ENCODE measurements around the gene HUNK. TPM values are rescaled to one million over a fixed set of nuclear protein-coding genes. Genes with fewer than 3 reads are reported as not detected.
A peak's percentile ranks its signal among the peaks of the same experiment; 100 is the strongest.

The HUNK gene
- total RNA-seq, 4 donors from 2014 or later, result 1.6 to 7.0 (median 3.4) TPM

- no peaks in the 10 kb centered on the region for H3K27me3 ChIP-seq
- H3K36me3 ChIP-seq, result no peaks in the 10 kb centered on the region
- H3K4me3 ChIP-seq, result no peak overlapping the region
- no peaks in the 10 kb centered on the region for H3K4me1 ChIP-seq
- H3K9me3 ChIP-seq, result no peaks in the 10 kb centered on the region
- H3K27ac ChIP-seq, result no peak overlapping the region
- no peak for DNase-seq
- TF ChIP-seq CTCF (IDR thresholded peaks at IDR 0.05) (no peak), POLR2A (IDR thresholded peaks at IDR 0.05) (no peak)
Observed at GRCh38 chr21:31885146-31885545, 12.3 kb downstream of the HUNK start.

GRCh38 chr21:31886915-31887314, 14.1 kb downstream of the HUNK start:
- no peak for DNase-seq
- no peaks in the 10 kb centered on the region for H3K9me3 ChIP-seq
- H3K4me1 ChIP-seq, result no peaks in the 10 kb centered on the region
- H3K4me3 ChIP-seq, result no peak overlapping the region
- no peak for TF ChIP-seq CTCF (IDR thresholded peaks at IDR 0.05)
- TF ChIP-seq POLR2A (IDR thresholded peaks at IDR 0.05), result no peak
- H3K36me3 ChIP-seq, result no peaks in the 10 kb centered on the region
- H3K27ac ChIP-seq, result no peak overlapping the region
- H3K27me3 ChIP-seq, result no peaks in the 10 kb centered on the region

GRCh38 chr21:31887391-31887841, 14.6 kb downstream of the HUNK start:
- H3K4me1 ChIP-seq, result no peaks in the 10 kb centered on the region
- no peak for TF ChIP-seq POLR2A (IDR thresholded peaks at IDR 0.05)
- TF ChIP-seq CTCF (IDR thresholded peaks at IDR 0.05), result no peak
- DNase-seq, result no peak
- H3K4me3 ChIP-seq, result no peak overlapping the region
- H3K27me3 ChIP-seq, result no peaks in the 10 kb centered on the region
- H3K36me3 ChIP-seq, result no peaks in the 10 kb centered on the region
- H3K27ac ChIP-seq, result no peak overlapping the region
- no peaks in the 10 kb centered on the region for H3K9me3 ChIP-seq

GRCh38 chr21:31888936-31889371, 16.1 kb downstream of the HUNK start:
- TF ChIP-seq CTCF (IDR thresholded peaks at IDR 0.05) (no peak), POLR2A (IDR thresholded peaks at IDR 0.05) (no peak)
- no peaks in the 10 kb centered on the region for H3K4me1 ChIP-seq
- H3K27me3 ChIP-seq, result no peaks in the 10 kb centered on the region
- no peak for DNase-seq
- H3K27ac ChIP-seq, result peak overlapping the region in 2 of 4 donors; percentile 30 to 32
- H3K4me3 ChIP-seq, result peak overlapping the region in 2 of 4 donors; percentile 19 to 20
- H3K36me3 ChIP-seq, result no peaks in the 10 kb centered on the region
- no peaks in the 10 kb centered on the region for H3K9me3 ChIP-seq

- Histone ChIP-seq H3K9me3 (no peaks in the 10 kb centered on the region), H3K4me3 (no peak overlapping the region), H3K4me1 (no peaks in the 10 kb centered on the region), H3K27me3 (no peaks in the 10 kb centered on the region), H3K36me3 (no peaks in the 10 kb centered on the region), H3K27ac (peak overlapping the region in 1 of 4 donors; percentile 30)
- TF ChIP-seq POLR2A (IDR thresholded peaks at IDR 0.05) (no peak), CTCF (IDR thresholded peaks at IDR 0.05) (no peak)
- DNase-seq, result no peak
Observed at GRCh38 chr21:31889460-31889859, 16.6 kb downstream of the HUNK start.

- no peaks in the 10 kb centered on the region for H3K36me3 ChIP-seq
- no peaks in the 10 kb centered on the region for H3K4me1 ChIP-seq
- no peak overlapping the region for H3K27ac ChIP-seq
- no peak for DNase-seq
- no peaks in the 10 kb centered on the region for H3K9me3 ChIP-seq
- TF ChIP-seq CTCF (IDR thresholded peaks at IDR 0.05) (no peak), POLR2A (IDR thresholded peaks at IDR 0.05) (no peak)
- no peak overlapping the region for H3K4me3 ChIP-seq
- H3K27me3 ChIP-seq, result no peaks in the 10 kb centered on the region
Observed at GRCh38 chr21:31892686-31893085, 19.9 kb downstream of the HUNK start.
